Body of pancreas (tissue), 4 donors: ENCODE data around the gene COL27A1.
"Not testable (repeated sequence)": the region's sequence is repeated elsewhere in the genome, so short reads cannot be mapped to it uniquely, and the experiment has no call there.

Experiments used
- CTCF ChIP-seq, 7 experiments: fragments of 450-650 bp in 4 of 7; fragments of 200-600 bp in 3 of 7; sonication (generic) in 3 of 7; IDR thresholded peaks; one replicate each; pipeline ENCODE4 v1.5.1; 2016 to 2019; ENCODE audit warnings: antibody characterized with exemption in 7 of 7
- POLR2A ChIP-seq, 3 donors: fragments of 450-650 bp; IDR thresholded peaks; one replicate each; pipeline ENCODE4 v1.6.1; 2016; ENCODE audit warnings: antibody characterized with exemption in 3 of 3, mild to moderate bottlenecking in 2 of 3

DNA sequence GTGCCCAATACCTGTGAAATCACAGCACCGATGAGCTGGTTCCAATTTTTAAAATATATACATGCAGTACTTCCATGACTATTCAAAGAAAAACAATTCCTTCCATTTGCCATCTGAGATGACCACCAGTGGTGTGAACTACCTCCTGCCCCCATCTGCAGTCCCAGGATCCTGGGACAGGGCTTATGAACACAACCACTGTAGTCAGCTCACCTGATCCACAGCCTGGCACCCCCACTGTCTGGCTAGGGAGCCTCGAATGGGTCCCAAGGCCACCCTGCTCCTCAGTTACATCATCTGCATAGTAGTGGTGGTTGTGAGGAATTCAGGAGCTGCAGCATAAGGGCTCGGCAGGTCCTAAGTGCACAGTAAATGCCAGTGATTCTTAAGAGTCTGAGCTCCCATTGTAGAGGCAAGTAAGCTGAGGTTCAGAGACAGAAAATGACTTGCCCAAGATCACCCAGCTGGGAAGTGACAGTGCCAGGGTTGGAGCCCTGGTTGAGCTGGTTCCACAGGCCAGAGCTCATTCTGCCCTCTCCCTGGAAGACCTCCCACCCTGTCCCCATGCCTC is 170.4 kb downstream of the COL27A1 start:
- TF ChIP-seq CTCF, POLR2A (IDR thresholded peaks at IDR 0.05): not testable (repeated sequence)
